DND-41 (cell line): ENCODE data around the gene MDH2.

Source experiments
- CTCF ChIP-seq: IDR thresholded peaks from 2 replicates; pipeline ENCODE4 v1.5.1; 2012; ENCODE audit warnings: borderline replicate concordance, low read length, moderate library complexity, mild to moderate bottlenecking; ENCODE audit not compliant: poor library complexity, severe bottlenecking; ENCODE audit errors: extremely low read depth
- EZH2 ChIP-seq: IDR thresholded peaks from 3 replicates; pipeline ENCODE4 v1.6.1; 2012; ENCODE audit warnings: borderline replicate concordance, low read depth, mild to moderate bottlenecking, moderate library complexity, low read length, inconsistent platforms; ENCODE audit not compliant: severe bottlenecking

- TF ChIP-seq CTCF (no peak), EZH2 (no peak)
Measured at GRCh38 chr7:76056241-76056640, 8.3 kb downstream of the MDH2 start.
